GM21619 (cell line): ENCODE results near the gene GRIA1.

Experiments
- ATAC-seq: cut with Tn5 transposase; IDR thresholded peaks from one replicate; pipeline ENCODE4 v1.9.1; 2021; ENCODE audit not compliant: unreplicated experiment

GRIA1 gene

GRCh38 chr5:153654504-153655200 lies 164.2 kb downstream of the GRIA1 start:
- ATAC-seq, result no peak

GRCh38 chr5:153655201-153655510 lies 164.7 kb downstream of the GRIA1 start:
- no peak for ATAC-seq

- no peak for ATAC-seq
These were observed 167.7 kb downstream of the GRIA1 start for GRCh38 chr5:153658149-153658548.

- ATAC-seq, result no peak
These were observed 168.1 kb downstream of the GRIA1 start for GRCh38 chr5:153658606-153659005.

- ATAC-seq, result no peak
These were observed 168.7 kb downstream of the GRIA1 start for GRCh38 chr5:153659039-153659736.

- no peak for ATAC-seq
These were observed 170.4 kb downstream of the GRIA1 start for GRCh38 chr5:153660919-153661318.

GRCh38 chr5:153661897-153662296 lies 171.4 kb downstream of the GRIA1 start:
- no peak for ATAC-seq

- ATAC-seq, result no peak
These were observed 179.6 kb downstream of the GRIA1 start for GRCh38 chr5:153670101-153670500.

GRCh38 chr5:153671653-153672346 lies 181.3 kb downstream of the GRIA1 start:
- no peak for ATAC-seq

- no peak for ATAC-seq
These were observed 182.0 kb downstream of the GRIA1 start for GRCh38 chr5:153672347-153673090.

GRCh38 chr5:153674356-153674755 lies 183.9 kb downstream of the GRIA1 start:
- no peak for ATAC-seq

- no peak for ATAC-seq
These were observed 185.9 kb downstream of the GRIA1 start for GRCh38 chr5:153676406-153676805.

- no peak for ATAC-seq
These were observed 186.4 kb downstream of the GRIA1 start for GRCh38 chr5:153676821-153677220.

- ATAC-seq, result no peak
These were observed 188.3 kb downstream of the GRIA1 start for GRCh38 chr5:153678617-153679329.

GRCh38 chr5:153690236-153690635 lies 199.8 kb downstream of the GRIA1 start:
- no peak for ATAC-seq

GRCh38 chr5:153696256-153696655 lies 205.8 kb downstream of the GRIA1 start:
- no peak for ATAC-seq

- no peak for ATAC-seq
These were observed 208.6 kb downstream of the GRIA1 start for GRCh38 chr5:153699035-153699434.

GRCh38 chr5:153700940-153701339 lies 210.5 kb downstream of the GRIA1 start:
- no peak for ATAC-seq

- no peak for ATAC-seq
These were observed 211.8 kb downstream of the GRIA1 start for GRCh38 chr5:153702265-153702664.

- ATAC-seq, result no peak
These were observed 213.6 kb downstream of the GRIA1 start for GRCh38 chr5:153704110-153704509.

- ATAC-seq, result no peak
These were observed 217.2 kb downstream of the GRIA1 start for GRCh38 chr5:153707626-153708025.
